HepG2 (cell line): ENCODE results near the gene COG5. TPM values are rescaled to one million over a fixed set of nuclear protein-coding genes. Genes with fewer than 3 reads are reported as not detected.

ENCODE experiments used
- ATAC-seq: fragments of 200-7000 bp; cut with Tn5 transposase; 3 replicates; pipeline ENCODE4 v1.9.1; 2020; ENCODE audit warnings: mild to moderate bottlenecking, moderate library complexity
- BruUV-seq: library from RNA; stranded (reverse); fragments of 400-500 nt; replicated peaks from 2 replicates; lab custom pipeline; 2021; lab: Mats Ljungman, UMichigan
- CTCF ChIA-PET: fragments of 300-600 bp; formaldehyde crosslinking; extraction: SDS; loops from one replicate; lab custom pipeline; 2021; ENCODE audit warnings: low total read pairs, inconsistent platforms, low intra/inter-chr PET ratio; lab: Yijun Ruan, JAX
- POLR2A ChIA-PET: fragments of 350-600 bp; sonication (Branson Sonifier 250); formaldehyde crosslinking; loops from one replicate; lab custom pipeline; 2020; ENCODE audit warnings: antibody characterized with exemption, inconsistent platforms; lab: Yijun Ruan, JAX
- DNase-seq: peaks from one replicate; pipeline ENCODE4 v3.0.0-alpha.2; 2015; ENCODE audit warnings: low spot score
- FAIRE-seq: peaks from 3 replicates; lab custom pipeline; 2011; peaks lifted over from hg19 to GRCh38; lab: Jason Lieb, UNC
- H2AFZ ChIP-seq: one replicate; pipeline ENCODE4 v1.6.1; 2011; ENCODE audit warnings: low read length, inconsistent platforms
- H3K27ac ChIP-seq: fragments of 300-600 bp; 3 replicates; pipeline ENCODE4 v1.8.0; 2011; ENCODE audit warnings: mixed run types, mild to moderate bottlenecking, mixed read lengths, low read length, inconsistent platforms; ENCODE audit not compliant: insufficient read depth; ENCODE audit errors: extremely low read length
- H3K27me3 ChIP-seq, 2 experiments: fragments of 200-600 bp in 1 of 2; 2 replicates in 1 of 2; 3 replicates in 1 of 2; pipeline versions ENCODE4 v1.6.0 to v1.8.0; 2011; ENCODE audit warnings: low read length in 2 of 2, mild to moderate bottlenecking in 2 of 2, moderate library complexity in 2 of 2, inconsistent platforms in 1 of 2; ENCODE audit not compliant: insufficient read depth in 2 of 2, control insufficient read depth in 1 of 2
- H3K36me3 ChIP-seq, 2 experiments: fragments of 200-600 bp in 1 of 2; replicated peaks in 1 of 2; 2 replicates in 1 of 2; 3 replicates in 1 of 2; pipeline versions ENCODE4 v1.5.1 to v1.8.0; 2011; ENCODE audit warnings: low read length in 2 of 2, inconsistent platforms in 1 of 2; ENCODE audit not compliant: insufficient read depth in 2 of 2, control insufficient read depth in 1 of 2
- H3K4me1 ChIP-seq: 2 replicates; pipeline ENCODE4 v1.5.1; 2012; ENCODE audit warnings: low read length, inconsistent platforms; ENCODE audit not compliant: insufficient read depth
- H3K4me2 ChIP-seq: 2 replicates; pipeline ENCODE4 v1.6.0; 2011; ENCODE audit warnings: low read depth, low read length, inconsistent platforms
- H3K4me3 ChIP-seq, 3 experiments: fragments of 200-600 bp in 1 of 3; sonication (generic), shearing (Covaris generic) in 1 of 3; replicated peaks in 1 of 3; 2 replicates each; pipeline ENCODE4 v1.5.1; 2011 to 2016; ENCODE audit warnings: low read length in 3 of 3, inconsistent platforms in 2 of 3, low read depth in 2 of 3, mild to moderate bottlenecking in 2 of 3, control low read depth in 1 of 3, mixed read lengths in 1 of 3; ENCODE audit not compliant: insufficient read depth in 1 of 3
- H3K79me2 ChIP-seq: one replicate; pipeline ENCODE4 v1.6.1; 2011; ENCODE audit warnings: low read length, inconsistent platforms; ENCODE audit not compliant: insufficient read depth
- H3K9ac ChIP-seq: 2 replicates; pipeline ENCODE4 v1.6.0; 2011; ENCODE audit warnings: mild to moderate bottlenecking, low read depth, low read length, inconsistent platforms; ENCODE audit not compliant: insufficient read depth
- H3K9me3 ChIP-seq: 2 replicates; pipeline ENCODE4 v1.5.1; 2012; ENCODE audit warnings: mild to moderate bottlenecking, low read length
- H4K20me1 ChIP-seq: 2 replicates; pipeline ENCODE4 v1.6.0; 2011; ENCODE audit warnings: inconsistent platforms, mild to moderate bottlenecking, low read length, moderate library complexity; ENCODE audit not compliant: insufficient read depth
- BORCS8-MEF2B ChIP-seq: sonication (generic); formaldehyde crosslinking; IDR thresholded peaks from 2 replicates; pipeline ENCODE4 v1.8.0; 2022; ENCODE audit warnings: mild to moderate bottlenecking, missing genetic modification reagents
- CENPT ChIP-seq: sonication (generic); formaldehyde crosslinking; IDR thresholded peaks from 2 replicates; pipeline ENCODE4 v1.8.0; 2022; ENCODE audit warnings: low read depth, mild to moderate bottlenecking, moderate library complexity, missing genetic modification reagents
- ETV6 ChIP-seq: sonication (generic); formaldehyde crosslinking; conservative IDR thresholded peaks from 2 replicates; pipeline ENCODE4 v1.4.0; 2020; ENCODE audit warnings: missing genetic modification reagents
- FOXC1 ChIP-seq: sonication (generic); formaldehyde crosslinking; IDR thresholded peaks from 2 replicates; pipeline ENCODE4 v1.8.0; 2022; ENCODE audit warnings: mild to moderate bottlenecking, missing genetic modification reagents, borderline replicate concordance
- HNRNPLL ChIP-seq: fragments of 200-400 bp; formaldehyde crosslinking; IDR thresholded peaks from 2 replicates; pipeline ENCODE4 v1.6.1; 2017; ENCODE audit warnings: mild to moderate bottlenecking, low read depth, low read length; ENCODE audit not compliant: poor library complexity, severe bottlenecking
- NCOA5 ChIP-seq: sonication (generic); formaldehyde crosslinking; IDR thresholded peaks from 2 replicates; pipeline ENCODE4 v1.4.0; 2020; ENCODE audit warnings: missing genetic modification reagents
- NCOR1 ChIP-seq: fragments of 200-600 bp; sonication (generic); IDR thresholded peaks from 2 replicates; pipeline ENCODE4 v1.7.0; 2017; ENCODE audit warnings: antibody characterized with exemption, low read length, borderline replicate concordance
- NR3C1 ChIP-seq: sonication (generic); formaldehyde crosslinking; IDR thresholded peaks from 2 replicates; pipeline ENCODE4 v1.4.0; 2020; ENCODE audit warnings: missing genetic modification reagents
- RBAK ChIP-seq: sonication (generic); formaldehyde crosslinking; IDR thresholded peaks from 2 replicates; pipeline ENCODE4 v1.5.1; 2020; ENCODE audit warnings: mild to moderate bottlenecking, missing genetic modification reagents
- SP2 ChIP-seq: sonication (generic); formaldehyde crosslinking; IDR thresholded peaks from 2 replicates; pipeline ENCODE4 v1.5.1; 2020; ENCODE audit warnings: mild to moderate bottlenecking, missing genetic modification reagents
- TARDBP ChIP-seq: sonication (generic); formaldehyde crosslinking; IDR thresholded peaks from 2 replicates; pipeline ENCODE4 v1.8.0; 2022; ENCODE audit warnings: mild to moderate bottlenecking, missing genetic modification reagents
- TP53 ChIP-seq: sonication (generic); formaldehyde crosslinking; conservative IDR thresholded peaks from 2 replicates; pipeline ENCODE4 v1.4.0; 2020; ENCODE audit warnings: missing genetic modification reagents
- ZFP62 ChIP-seq: sonication (generic); formaldehyde crosslinking; IDR thresholded peaks from 2 replicates; pipeline ENCODE4 v1.4.0; 2020; ENCODE audit warnings: missing genetic modification reagents
- ZNF180 ChIP-seq: sonication (generic); formaldehyde crosslinking; IDR thresholded peaks from 2 replicates; pipeline ENCODE4 v1.4.0; 2020; ENCODE audit warnings: low read depth, missing genetic modification reagents, borderline replicate concordance
- ZNF256 ChIP-seq: sonication (generic); formaldehyde crosslinking; conservative IDR thresholded peaks from 2 replicates; pipeline ENCODE4 v1.4.0; 2020; ENCODE audit warnings: missing genetic modification reagents
- ZNF75D ChIP-seq: sonication (generic); formaldehyde crosslinking; IDR thresholded peaks from 2 replicates; pipeline ENCODE4 v1.8.1; 2023; ENCODE audit warnings: missing genetic modification reagents, mild to moderate bottlenecking, borderline replicate concordance
- WGBS: methylation state at CpG from one replicate; pipeline ENCODE4 v1.1.6; 2017; ENCODE audit warnings: low lambda C conversion rate; 5-methylcytosine and 5-hydroxymethylcytosine counted together
- in situ Hi-C: cut with HindIII; loops from 2 replicates; pipeline ENCODE4 v1.10.0; 2017; ENCODE audit warnings: low pct_unique_long_range_greater_than_20kb; ENCODE audit not compliant: extremely low pct_ligation_motif_present
- intact Hi-C: fragments of 100-400 bp; cut with micrococcal nuclease; formaldehyde crosslinking; loops from one replicate; pipeline ENCODE4 v1.10.0; 2022; ENCODE audit not compliant: unreplicated experiment
- polyA plus RNA-seq, 8 experiments: library from polyadenylated mRNA; depleted of rRNA in 3 of 8; stranded (reverse) in 7 of 8; unstranded in 1 of 8; fragments of >200 nt; fragmentation: Illumina TruSeq in 4 of 8; extraction: Trizol in 4 of 8; gene quantifications; 2 replicates each; pipeline versions ENCODE4 v1.2.1 to v1.2.3, GENCODE V29; 2011 to 2016; ENCODE audit warnings: low read depth in 4 of 8, missing spikeins in 1 of 8, mixed read lengths in 1 of 8; ENCODE audit not compliant: insufficient read depth in 1 of 8
- total RNA-seq, 5 experiments: library from RNA; depleted of rRNA; stranded (reverse); fragments of >200 nt; fragmentation: Illumina TruSeq; extraction: Trizol; gene quantifications; 2 replicates each; pipeline ENCODE4 v1.2.3, GENCODE V29; 2016; ENCODE audit warnings: low read depth in 1 of 5
- TF ChIP-seq, protein P1 (sequence below): sonication (generic); formaldehyde crosslinking; IDR thresholded peaks from 2 replicates; pipeline ENCODE4 v1.4.0; 2020; ENCODE audit warnings: mild to moderate bottlenecking, missing genetic modification reagents
- TF ChIP-seq, protein P2 (sequence below): sonication (generic); formaldehyde crosslinking; IDR thresholded peaks from 2 replicates; pipeline ENCODE4 v1.4.0; 2020; ENCODE audit warnings: mild to moderate bottlenecking, missing genetic modification reagents
- TF ChIP-seq, protein P3 (sequence below): sonication (generic); formaldehyde crosslinking; IDR thresholded peaks from 2 replicates; pipeline ENCODE4 v1.8.0; 2022; ENCODE audit warnings: missing genetic modification reagents, mild to moderate bottlenecking, inconsistent platforms, borderline replicate concordance
- TF ChIP-seq, protein P4 (sequence below): sonication (generic); formaldehyde crosslinking; IDR thresholded peaks from 2 replicates; pipeline ENCODE4 v1.8.1; 2023; ENCODE audit warnings: mild to moderate bottlenecking, inconsistent platforms, moderate library complexity, missing genetic modification reagents, borderline replicate concordance

The COG5 gene
- total and polyA plus RNA-seq, 2 of the 13 experiments (the other 11 are each of a cell fraction or from before 2014, with no cell fraction given): 20.4 to 31.3 TPM

DNA sequence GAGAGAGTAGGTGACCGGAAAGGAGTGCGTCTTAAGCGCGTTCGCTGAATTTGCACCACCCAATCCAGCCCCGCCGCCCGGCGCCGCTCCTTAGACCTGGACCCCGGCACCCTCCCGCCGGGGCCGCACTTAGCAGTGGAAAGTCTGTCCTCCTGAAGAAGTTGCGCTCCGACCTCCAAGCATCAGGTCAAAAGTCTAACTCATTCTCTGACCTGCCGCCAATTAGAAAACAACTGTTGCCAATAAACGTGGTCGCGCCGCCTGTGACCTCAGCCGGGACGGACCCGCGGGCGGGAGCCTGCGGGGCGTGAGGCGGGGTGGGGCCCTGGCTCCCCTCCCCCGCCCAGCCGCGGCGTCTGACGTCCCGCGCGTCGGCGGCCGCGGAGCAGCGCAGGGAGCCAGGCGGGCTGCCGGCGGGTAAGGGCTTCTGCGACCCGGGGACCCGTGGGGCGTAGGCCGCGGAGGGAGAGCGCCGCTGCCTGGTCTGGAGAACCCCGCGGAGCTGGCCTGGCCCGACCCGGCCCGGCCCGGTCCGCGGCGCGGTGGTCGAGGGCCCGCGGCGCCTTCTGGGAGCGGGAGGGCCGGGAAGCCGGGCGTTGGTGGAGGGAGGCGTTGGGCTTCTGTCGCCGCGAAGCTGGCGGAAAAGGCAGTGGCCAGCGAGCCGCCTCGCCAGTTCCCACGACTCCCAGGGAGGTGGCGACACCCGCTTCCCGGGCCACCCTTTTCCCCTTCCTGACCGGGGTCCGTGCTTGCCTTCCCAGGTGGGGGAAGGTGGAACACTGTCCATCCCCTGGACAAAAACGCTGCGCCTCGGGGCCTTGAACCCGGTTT is 16.4 kb upstream of the COG5 start, which contains the start of gene BCAP29 (continued):
- TF ChIP-seq, protein P1, sequence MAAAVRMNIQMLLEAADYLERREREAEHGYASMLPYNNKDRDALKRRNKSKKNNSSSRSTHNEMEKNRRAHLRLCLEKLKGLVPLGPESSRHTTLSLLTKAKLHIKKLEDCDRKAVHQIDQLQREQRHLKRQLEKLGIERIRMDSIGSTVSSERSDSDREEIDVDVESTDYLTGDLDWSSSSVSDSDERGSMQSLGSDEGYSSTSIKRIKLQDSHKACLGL (CRISPR knock-in tag): peak; percentile 67; the same call in 1 of the 2 replicates
- no peak for TF ChIP-seq ZNF256 (CRISPR knock-in tag)
- no peak for TF ChIP-seq RBAK (CRISPR knock-in tag)
- peak; percentile 67 for TF ChIP-seq HNRNPLL
- TF ChIP-seq, protein P2, sequence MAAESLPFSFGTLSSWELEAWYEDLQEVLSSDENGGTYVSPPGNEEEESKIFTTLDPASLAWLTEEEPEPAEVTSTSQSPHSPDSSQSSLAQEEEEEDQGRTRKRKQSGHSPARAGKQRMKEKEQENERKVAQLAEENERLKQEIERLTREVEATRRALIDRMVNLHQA (CRISPR knock-in tag): no peak
- TF ChIP-seq, protein P3, sequence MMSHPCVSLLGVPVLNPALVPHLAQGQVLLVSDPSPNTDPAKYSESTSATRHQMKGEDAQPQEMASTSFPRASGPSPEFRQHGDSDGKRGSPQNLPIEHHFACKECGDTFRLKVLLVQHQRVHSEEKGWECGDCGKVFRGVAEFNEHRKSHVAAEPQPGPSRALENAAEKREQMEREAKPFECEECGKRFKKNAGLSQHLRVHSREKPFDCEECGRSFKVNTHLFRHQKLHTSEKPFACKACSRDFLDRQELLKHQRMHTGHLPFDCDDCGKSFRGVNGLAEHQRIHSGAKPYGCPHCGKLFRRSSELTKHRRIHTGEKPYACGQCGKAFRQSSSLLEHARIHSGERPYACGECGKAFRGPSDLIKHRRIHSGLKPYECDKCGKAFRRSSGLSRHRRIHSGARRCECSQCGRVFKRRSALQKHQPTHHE (CRISPR knock-in tag): peak; percentile 60; the same call in 1 of the 2 replicates

DNA sequence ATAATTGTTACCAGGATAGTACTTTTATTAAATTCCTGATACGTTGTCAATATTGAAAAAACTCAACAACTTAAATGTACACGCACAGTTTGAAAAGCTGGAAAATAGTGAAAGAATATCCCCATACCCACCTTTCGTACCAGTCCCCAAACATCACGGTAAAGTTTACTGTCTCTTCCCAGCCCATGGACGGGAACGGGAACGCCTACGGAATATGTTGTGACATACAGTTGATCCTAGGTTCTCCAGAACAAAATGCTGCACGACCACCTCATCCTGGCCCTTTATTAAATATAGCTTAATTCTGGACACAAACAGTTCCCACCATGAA is 15.8 kb upstream of the COG5 start:
- H4K20me1 ChIP-seq: no peaks in the 10 kb centered on the region
- peaks cover 11% of the 10 kb centered on the region for H3K4me1 ChIP-seq
- no peaks in the 10 kb centered on the region for H3K27me3 ChIP-seq
- peak overlapping the region; percentile 61 for H2AFZ ChIP-seq
- peak overlapping the region; percentile 86 to 95 (median 87) for H3K4me3 ChIP-seq
- TSS peak; percentile 88 for BruUV-seq
- H3K4me2 ChIP-seq: peak overlapping the region; percentile 73
- peaks cover 6% of the 10 kb centered on the region for H3K79me2 ChIP-seq
- intact Hi-C loops: no loop called here
- WGBS: 6% methylated on average over 9 of the region's 9 CpGs
- ChIA-PET CTCF (no interaction called here), POLR2A (interaction anchor here (1.9 to 2.5 kb wide), 2 partner anchors 16 to 164 kb away, joined by 9 to 13 read pairs; partner anchors contain the start of genes CBLL1, COG5 and DUS4L)
- H3K36me3 ChIP-seq: peaks cover 0 to 18% of the 10 kb centered on the region in 2 experiments; a peak in 1 of 5 replicates
- no peak for FAIRE-seq
- peak overlapping the region; percentile 95 for H3K9ac ChIP-seq
- peak; percentile 54 for ATAC-seq
- no peaks in the 10 kb centered on the region for H3K9me3 ChIP-seq
- peak; percentile 34 for DNase-seq
- in situ Hi-C loops: no loop called here
- H3K27ac ChIP-seq: peak overlapping the region; percentile 91
- TF ChIP-seq, protein P4, sequence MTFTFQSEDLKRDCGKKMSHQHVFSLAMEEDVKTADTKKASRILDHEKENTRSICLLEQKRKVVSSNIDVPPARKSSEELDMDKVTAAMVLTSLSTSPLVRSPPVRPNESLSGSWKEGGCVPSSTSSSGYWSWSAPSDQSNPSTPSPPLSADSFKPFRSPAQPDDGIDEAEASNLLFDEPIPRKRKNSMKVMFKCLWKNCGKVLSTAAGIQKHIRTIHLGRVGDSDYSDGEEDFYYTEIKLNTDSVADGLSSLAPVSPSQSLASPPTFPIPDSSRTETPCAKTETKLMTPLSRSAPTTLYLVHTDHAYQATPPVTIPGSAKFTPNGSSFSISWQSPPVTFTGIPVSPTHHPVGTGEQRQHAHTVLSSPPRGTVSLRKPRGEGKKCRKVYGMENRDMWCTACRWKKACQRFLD (CRISPR knock-in tag): no peak
- TF ChIP-seq TP53 (CRISPR knock-in tag): no peak
- no peak for TF ChIP-seq ZNF75D (CRISPR knock-in tag)
- no peak for TF ChIP-seq FOXC1 (CRISPR knock-in tag)
- no peak for TF ChIP-seq NR3C1
- 0 out of 2 replicates have a peak, but pooled peaks have one; percentile 8 for TF ChIP-seq TARDBP (CRISPR knock-in tag)
- TF ChIP-seq CENPT (CRISPR knock-in tag): no peak
- TF ChIP-seq NCOR1: 0 out of 2 replicates have a peak, but pooled peaks have one; percentile 10
- no peak for TF ChIP-seq ZFP62 (CRISPR knock-in tag)
- no peak for TF ChIP-seq NCOA5 (CRISPR knock-in tag)
- no peak for TF ChIP-seq SP2 (CRISPR knock-in tag)
- TF ChIP-seq ZNF180 (CRISPR knock-in tag): no peak
- no peak for TF ChIP-seq ETV6 (CRISPR knock-in tag)
- TF ChIP-seq BORCS8-MEF2B: no peak
